Measurements from ENCODE around the gene ASPRV1.

GRCh38 chr2:69918401-69918800, 43.0 kb downstream of the ASPRV1 start:
- TF ChIP-seq POLR2A (IDR thresholded peaks at IDR 0.05; ENCODE audit: low read length) = no peak
- TF ChIP-seq GATA1 (IDR thresholded peaks at IDR 0.05; ENCODE audit: low read depth, low read length) = no peak

Data from erythroblast (primary cell).